GM18505 (cell line): ENCODE data around the gene NOVA2.

Source experiments
- ATAC-seq: cut with Tn5 transposase; IDR thresholded peaks from one replicate; pipeline ENCODE4 v1.9.1; 2021; ENCODE audit not compliant: unreplicated experiment
- POLR2A ChIP-seq: IDR thresholded peaks from 4 replicates; pipeline ENCODE4 v1.6.1; 2011; ENCODE audit warnings: borderline replicate concordance; ENCODE audit not compliant: insufficient read depth, insufficient read length; ENCODE audit errors: extremely low read depth

NOVA2 gene

DNA sequence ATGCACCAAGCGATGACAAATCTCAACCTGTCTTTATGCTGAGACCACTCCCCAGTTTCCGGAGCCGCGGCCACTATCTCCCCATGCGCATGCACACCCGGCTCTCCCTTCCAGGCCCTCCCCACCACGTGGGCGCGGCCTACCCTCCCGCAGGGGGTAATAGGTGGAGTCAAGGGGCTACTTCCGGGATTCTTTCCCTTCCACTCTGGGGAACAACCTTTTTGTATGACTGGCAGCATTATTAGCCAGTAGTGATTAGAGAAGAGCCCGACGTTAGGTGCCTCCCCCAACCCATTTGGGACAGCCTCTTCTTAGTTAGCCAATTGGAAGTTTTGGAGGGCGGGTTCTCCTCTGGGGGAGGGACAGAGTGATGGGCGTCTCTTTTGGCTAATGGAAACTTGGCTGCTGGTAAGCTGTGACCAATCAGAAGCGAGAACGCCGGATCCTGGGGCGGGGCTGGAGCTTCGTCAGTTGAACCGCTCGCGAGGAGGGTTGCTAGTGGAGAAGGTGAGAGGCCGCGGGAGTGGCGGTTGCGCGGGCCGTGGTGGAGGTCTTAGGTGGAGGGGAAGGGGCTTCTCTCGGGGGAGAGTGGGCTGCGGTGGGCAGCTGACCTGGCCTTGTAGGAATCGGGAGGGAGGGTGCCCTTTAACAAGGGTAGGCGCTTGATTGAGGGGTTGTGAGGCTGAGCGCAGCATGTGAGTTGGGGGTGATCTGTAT lies 21.5 kb upstream of the NOVA2 start, which contains the start of gene CCDC61:
Gene CCDC61 (plus strand): TSS at position 470 of the 717 bp plus-strand sequence. CDS start 7,552 bp downstream, outside the sequence.
- peak; percentile 93 for ATAC-seq
- peak; percentile 90 for TF ChIP-seq POLR2A

GRCh38 chr19:45994456-45994997 lies 20.9 kb upstream of the NOVA2 start:
- TF ChIP-seq POLR2A = no peak
- ATAC-seq = peak; percentile 2

- no peak for TF ChIP-seq POLR2A
- ATAC-seq = no peak
These were observed 16.6 kb upstream of the NOVA2 start for GRCh38 chr19:45990113-45990728.

DNA sequence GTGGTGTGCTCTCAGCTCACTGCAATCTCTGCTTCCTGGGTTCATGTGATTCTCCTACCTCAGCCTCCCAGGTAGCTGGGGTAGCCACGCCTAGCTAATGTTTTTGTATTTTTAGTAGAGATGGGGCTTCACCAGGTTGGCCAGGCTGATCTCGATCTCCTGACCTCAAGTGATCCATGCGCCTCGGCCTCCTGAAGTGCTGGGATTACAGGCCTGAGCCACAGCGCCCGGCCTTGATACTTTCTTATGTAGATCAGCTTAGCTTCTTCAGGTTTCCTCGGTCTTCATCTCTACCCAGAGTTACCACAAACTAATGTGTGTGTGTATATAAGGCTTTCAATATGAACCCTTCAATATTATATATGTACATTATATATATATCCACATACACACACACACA lies 11.7 kb upstream of the NOVA2 start:
- TF ChIP-seq POLR2A = no peak
- no peak for ATAC-seq

GRCh38 chr19:45981350-45981749 lies 7.7 kb upstream of the NOVA2 start:
- no peak for TF ChIP-seq POLR2A
- no peak for ATAC-seq

- TF ChIP-seq POLR2A = no peak
- no peak for ATAC-seq
These were observed 4.5 kb upstream of the NOVA2 start for GRCh38 chr19:45978156-45978555.

DNA sequence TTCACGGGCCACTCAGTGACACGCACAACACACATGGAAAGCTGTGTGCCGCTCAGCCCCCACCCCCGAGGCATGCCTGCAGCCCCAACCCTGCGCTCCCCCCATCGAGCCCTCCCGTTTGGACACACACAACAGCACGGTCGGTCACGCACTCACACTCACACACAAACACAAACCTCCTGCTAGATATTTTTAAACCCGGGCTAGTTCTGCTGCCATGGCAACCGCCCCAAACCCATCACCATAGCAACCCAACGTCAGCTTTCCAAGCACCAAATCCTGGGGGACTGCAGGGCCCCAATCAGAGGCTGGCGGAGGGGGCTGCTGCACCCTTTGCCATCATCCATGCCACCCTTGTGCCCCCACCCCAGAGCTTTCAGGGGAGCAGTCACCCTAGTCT lies 2.5 kb upstream of the NOVA2 start:
- no peak for ATAC-seq
- no peak for TF ChIP-seq POLR2A

GRCh38 chr19:45975306-45976070 lies 1.8 kb upstream of the NOVA2 start:
- ATAC-seq = no peak
- no peak for TF ChIP-seq POLR2A

- TF ChIP-seq POLR2A = no peak
- no peak for ATAC-seq
These were observed 621 bp downstream of the NOVA2 start for GRCh38 chr19:45972947-45973540.

DNA sequence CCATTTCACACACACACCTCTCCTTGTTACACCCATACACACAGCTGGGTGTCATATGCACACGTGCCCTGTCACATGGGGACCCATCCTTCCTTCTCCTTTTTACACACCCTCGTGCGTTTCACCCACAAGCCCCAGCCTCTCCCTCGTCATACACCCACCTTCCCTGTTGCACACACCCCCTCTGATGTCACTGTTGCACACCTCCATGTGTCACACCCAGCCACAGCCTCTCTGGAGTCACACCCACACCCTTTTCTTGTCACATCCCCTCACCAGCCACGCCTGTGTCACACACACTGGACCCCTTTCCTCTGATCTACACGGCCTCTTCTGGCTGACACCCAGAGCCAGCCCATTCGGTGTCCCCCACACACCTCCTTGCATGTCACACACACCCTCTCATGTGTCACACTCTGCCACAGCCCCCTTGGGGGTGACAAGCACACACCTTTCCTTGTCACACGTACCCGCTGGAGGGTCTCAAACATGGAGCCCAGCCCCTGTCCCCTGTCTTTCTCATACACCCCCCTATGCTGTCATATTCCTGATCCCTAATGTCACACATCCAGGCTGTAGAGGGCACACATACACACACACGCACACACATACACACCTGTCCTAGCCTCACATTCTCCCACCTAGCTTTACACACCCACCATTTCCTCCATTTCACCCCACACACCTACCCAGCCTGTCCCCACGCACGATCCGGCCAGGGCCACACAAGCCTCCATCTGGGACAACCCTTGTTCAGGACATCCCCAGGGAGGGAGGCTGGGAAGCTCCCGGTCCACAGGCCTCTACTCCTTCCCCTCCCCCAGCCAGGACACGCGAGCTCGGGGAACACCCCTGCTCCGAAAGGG lies 1.4 kb downstream of the NOVA2 start:
- ATAC-seq = no peak
- TF ChIP-seq POLR2A = no peak

- TF ChIP-seq POLR2A = no peak
- ATAC-seq = no peak
These were observed 2.3 kb downstream of the NOVA2 start for GRCh38 chr19:45971260-45971902.

DNA sequence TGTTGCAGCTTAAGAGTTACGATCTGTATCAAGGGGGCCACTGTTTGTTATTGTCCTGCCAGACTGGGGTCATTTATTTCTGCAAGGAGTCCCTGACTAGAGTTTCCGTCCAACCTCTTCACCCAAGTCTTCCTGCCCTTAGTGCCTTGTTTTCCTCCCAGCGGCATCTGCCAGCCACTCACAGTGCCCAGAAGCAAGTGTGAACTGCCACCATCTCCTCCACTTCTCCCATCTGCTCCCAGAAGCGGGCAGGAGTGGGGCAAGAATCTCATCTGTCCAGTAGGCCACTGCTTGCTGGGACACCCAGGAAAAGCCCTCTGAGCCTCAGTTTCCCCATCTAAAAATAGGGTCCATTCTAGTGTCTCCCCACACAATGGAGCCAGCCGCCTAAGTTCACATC lies 4.0 kb downstream of the NOVA2 start:
- no peak for ATAC-seq
- no peak for TF ChIP-seq POLR2A

DNA sequence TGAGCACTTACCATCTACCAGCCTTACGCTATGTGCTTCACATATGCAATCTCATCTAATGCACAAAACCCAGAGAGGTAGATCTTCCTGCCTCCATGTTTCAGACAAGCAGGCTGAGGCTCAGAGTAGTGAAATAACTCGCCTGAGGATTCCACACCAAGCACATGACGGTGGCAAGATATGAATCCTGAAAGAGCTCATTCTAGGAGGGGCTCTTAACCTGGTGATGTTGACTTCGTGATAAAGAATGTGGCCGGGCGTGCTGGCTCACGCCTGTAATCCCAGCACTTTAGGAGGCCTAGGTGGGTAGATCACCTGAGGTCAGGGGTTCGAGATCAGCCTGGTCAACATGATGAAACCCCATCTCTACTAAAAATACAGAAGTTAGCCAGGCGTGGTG lies 5.0 kb downstream of the NOVA2 start:
- TF ChIP-seq POLR2A = no peak
- no peak for ATAC-seq

DNA sequence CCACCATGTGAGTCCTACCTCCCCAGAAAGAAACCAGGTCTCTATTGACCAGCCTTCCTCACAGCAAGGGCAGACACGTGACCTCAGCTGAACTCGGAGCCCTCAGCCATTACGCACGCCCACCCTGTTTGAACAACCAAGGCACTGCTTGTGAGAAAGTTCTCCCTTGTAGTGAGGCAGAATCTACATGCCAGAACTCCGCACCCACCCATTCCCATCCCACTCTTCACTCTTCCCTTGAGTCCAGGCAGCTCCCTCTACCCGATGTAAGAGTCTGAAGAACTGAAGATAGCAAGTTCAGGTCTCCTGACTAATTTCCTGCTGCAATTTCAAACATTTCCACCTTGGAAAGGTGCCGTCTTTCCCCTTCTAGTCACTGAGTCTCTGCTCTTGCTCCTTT lies 6.4 kb downstream of the NOVA2 start:
- TF ChIP-seq POLR2A = no peak
- no peak for ATAC-seq
